ENCODE results near the gene EFHD1. TPM values are rescaled to one million over a fixed set of nuclear protein-coding genes. Genes with fewer than 3 reads are reported as not detected.

Gene EFHD1
- total and polyA plus RNA-seq, 10 donors, result 13.6 to 96.2 (median 46.4) TPM

DNA sequence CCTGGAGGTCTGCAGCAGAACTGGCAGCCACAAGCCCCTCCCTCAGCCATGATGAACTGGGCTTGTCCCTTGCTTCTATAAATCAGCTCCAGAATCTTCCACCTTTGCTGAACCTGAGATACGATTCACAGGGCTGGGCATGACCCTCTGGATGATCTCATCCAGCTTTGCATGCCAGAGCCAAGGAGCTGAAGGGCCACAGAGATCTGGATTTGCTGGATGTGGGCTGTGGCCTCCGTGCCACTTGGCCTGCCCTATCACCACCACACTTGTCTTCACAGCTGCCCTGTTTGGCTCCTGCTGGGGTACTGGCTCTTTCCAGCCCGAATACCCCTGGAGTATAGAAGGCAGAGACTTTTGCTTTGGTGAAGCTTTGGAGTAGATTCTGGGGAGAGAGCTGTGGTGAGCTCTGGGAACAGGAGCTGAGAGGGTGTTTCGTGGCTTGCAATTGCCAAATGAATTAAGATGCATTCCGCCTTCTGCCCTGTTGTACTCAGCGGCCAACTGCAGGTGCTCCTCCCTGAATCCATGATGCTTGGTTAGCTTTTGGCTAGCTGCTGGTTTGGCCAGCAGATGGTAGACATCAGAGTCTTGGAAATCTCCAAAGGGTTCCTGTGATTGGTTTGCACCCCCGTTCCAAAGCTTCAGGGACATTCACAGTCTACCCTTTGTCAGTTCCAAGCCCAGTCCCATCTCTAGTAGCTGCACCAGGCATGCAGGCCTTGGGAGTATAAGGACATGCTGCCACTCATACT, 32.8 kb downstream of the EFHD1 start:
- Histone ChIP-seq H3K27me3 (replicated peaks in 1 of 7) (peaks cover 0 to 15% (median 0%) of the 10 kb centered on the region in 7 donors), H3K27ac (no peak overlapping the region), H3K4me1 (peaks cover 0 to 4% (median 0%) of the 10 kb centered on the region in 6 donors), H3K9me3 (no peaks in the 10 kb centered on the region), H3K36me3 (peaks cover 0 to 38% (median 0%) of the 10 kb centered on the region in 6 donors), H3K4me3 (no peak overlapping the region)
- TF ChIP-seq POLR2AphosphoS5 (IDR thresholded peaks at IDR 0.05), result no peak
- DNase-seq, result no peak
- WGBS, 5 donors, result 70 to 88% (median 80%) methylated on average over 7 of the region's 7 CpGs
- intact Hi-C loops (cut with DNase I; ENCODE audit: low total_unique reads), result no loop called here

DNA sequence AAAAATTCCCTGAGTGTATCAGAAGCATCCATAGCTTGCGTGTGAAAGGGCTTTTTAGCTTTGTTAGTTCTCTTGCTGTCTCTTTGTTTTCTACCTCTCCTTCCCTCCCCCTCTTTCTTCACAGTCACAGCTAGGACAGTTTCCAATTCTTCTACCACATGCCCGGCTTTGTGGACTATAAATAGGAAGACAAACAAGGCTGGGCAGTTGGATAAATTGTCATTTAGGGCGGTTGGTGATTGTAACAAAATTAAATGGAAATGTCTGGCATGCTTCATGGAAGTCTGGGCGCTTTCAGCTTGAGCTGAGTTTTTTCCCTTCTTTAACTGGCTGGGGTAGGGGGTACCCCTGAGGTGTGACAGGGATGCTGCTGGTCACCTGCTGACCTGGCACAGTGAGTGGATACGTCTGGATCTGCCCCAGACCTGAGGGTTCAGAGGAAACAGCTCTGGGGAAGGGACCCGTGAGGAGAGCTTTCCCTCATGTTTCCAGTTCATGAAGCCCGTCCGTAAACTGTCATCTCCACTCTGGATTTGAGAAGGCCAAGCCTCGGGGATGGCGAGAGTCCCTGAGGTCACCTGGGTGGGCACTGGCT, 34.7 kb downstream of the EFHD1 start:
- peaks cover 0 to 4% (median 0%) of the 10 kb centered on the region in 6 donors for H3K4me1 ChIP-seq
- DNase-seq, result no peak
- intact Hi-C loops (cut with DNase I; ENCODE audit: low total_unique reads), result no loop called here
- TF ChIP-seq, protein P1, sequence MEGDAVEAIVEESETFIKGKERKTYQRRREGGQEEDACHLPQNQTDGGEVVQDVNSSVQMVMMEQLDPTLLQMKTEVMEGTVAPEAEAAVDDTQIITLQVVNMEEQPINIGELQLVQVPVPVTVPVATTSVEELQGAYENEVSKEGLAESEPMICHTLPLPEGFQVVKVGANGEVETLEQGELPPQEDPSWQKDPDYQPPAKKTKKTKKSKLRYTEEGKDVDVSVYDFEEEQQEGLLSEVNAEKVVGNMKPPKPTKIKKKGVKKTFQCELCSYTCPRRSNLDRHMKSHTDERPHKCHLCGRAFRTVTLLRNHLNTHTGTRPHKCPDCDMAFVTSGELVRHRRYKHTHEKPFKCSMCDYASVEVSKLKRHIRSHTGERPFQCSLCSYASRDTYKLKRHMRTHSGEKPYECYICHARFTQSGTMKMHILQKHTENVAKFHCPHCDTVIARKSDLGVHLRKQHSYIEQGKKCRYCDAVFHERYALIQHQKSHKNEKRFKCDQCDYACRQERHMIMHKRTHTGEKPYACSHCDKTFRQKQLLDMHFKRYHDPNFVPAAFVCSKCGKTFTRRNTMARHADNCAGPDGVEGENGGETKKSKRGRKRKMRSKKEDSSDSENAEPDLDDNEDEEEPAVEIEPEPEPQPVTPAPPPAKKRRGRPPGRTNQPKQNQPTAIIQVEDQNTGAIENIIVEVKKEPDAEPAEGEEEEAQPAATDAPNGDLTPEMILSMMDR (IDR thresholded peaks at IDR 0.05 in 8 of 11, conservative IDR thresholded peaks at IDR 0.05 in 3 of 11), result no peak
- TF ChIP-seq POLR2A (IDR thresholded peaks at IDR 0.05), result no peak
- no peak for TF ChIP-seq POLR2AphosphoS5 (IDR thresholded peaks at IDR 0.05)
- H3K4me3 ChIP-seq, result no peak overlapping the region
- WGBS, 5 donors, result 85 to 91% (median 89%) methylated on average over 10 of the region's 10 CpGs
- H3K36me3 ChIP-seq, result peaks cover 0 to 50% (median 2%) of the 10 kb centered on the region in 6 donors
- H3K9me3 ChIP-seq, result no peaks in the 10 kb centered on the region
- no peak overlapping the region for H3K27ac ChIP-seq
- peaks cover 0 to 15% (median 0%) of the 10 kb centered on the region in 7 donors for H3K27me3 ChIP-seq (replicated peaks in 1 of 7)

DNA sequence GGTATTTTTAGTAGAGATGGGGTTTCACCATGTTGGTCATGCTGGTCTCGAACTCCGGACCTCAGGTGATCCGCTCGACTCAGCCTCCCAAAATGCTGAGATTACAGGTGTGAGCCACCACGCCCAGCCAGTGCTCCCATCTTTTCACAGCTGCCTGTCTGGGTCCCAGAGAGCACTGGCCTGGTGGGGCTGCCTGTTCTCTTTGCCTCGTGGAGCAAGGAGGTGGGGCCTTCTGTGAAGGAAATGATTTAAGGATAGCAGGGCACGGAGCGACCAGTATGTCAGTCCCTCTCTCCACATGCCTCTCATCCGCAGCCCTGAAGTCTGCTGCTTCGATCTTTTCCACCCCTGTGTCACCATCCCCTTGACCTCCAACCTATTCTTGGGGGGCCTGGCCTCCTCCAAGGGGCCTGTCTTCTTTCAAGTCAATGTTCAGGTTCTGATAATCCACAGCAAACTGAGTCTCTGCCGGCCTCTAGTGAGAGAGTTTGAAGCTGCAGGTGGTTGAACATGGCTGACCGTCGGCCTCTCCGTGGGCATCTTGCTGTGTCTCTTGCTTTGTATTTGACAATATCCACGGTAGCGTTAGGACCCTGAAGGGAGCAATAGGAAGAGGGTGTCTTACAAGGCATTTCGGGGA, 35.5 kb downstream of the EFHD1 start:
- intact Hi-C loops (cut with DNase I; ENCODE audit: low total_unique reads), result no loop called here

DNA sequence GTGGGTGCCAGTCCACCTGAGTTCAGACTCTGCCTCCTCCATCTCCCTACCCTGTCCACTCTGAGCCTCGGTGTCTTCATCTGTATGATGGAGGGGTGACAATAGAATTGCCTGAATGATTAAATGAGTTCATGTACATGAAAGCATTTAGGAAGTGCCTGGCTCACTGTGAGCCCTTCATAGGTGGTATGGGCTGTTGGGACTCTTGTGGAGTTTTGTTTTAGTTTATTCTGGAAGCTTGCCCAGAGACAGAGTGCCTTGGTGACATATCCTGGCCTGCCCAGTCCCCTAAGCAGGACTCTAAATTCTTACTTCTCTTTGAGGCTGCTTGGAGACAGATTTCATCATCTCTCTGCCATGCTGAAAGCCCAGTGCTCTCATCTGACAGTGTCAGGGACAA, 39.2 kb downstream of the EFHD1 start:
- WGBS, 5 donors, result 82 to 100% (median 92%) methylated on average over 1 of the region's 1 CpG
- no peak overlapping the region for H3K4me3 ChIP-seq
- H3K27me3 ChIP-seq (replicated peaks in 1 of 7), result peaks cover 0 to 15% (median 0%) of the 10 kb centered on the region in 7 donors
- H3K27ac ChIP-seq, result no peak overlapping the region
- TF ChIP-seq POLR2A (IDR thresholded peaks at IDR 0.05) (no peak), POLR2AphosphoS5 (IDR thresholded peaks at IDR 0.05) (no peak)
- TF ChIP-seq, protein P1 (IDR thresholded peaks at IDR 0.05 in 8 of 11, conservative IDR thresholded peaks at IDR 0.05 in 3 of 11), result no peak
- DNase-seq, result no peak
- peaks cover 0 to 4% (median 0%) of the 10 kb centered on the region in 6 donors for H3K4me1 ChIP-seq
- no peaks in the 10 kb centered on the region for H3K9me3 ChIP-seq
- intact Hi-C loops (cut with DNase I; ENCODE audit: low total_unique reads), result no loop called here
- H3K36me3 ChIP-seq, result peaks cover 0 to 49% (median 2%) of the 10 kb centered on the region in 6 donors

More for the DNA sequence above, 35.5 kb downstream of the EFHD1 start:
- Histone ChIP-seq H3K27me3 (replicated peaks in 1 of 7) (peaks cover 0 to 15% (median 0%) of the 10 kb centered on the region in 7 donors), H3K4me1 (peaks cover 0 to 4% (median 0%) of the 10 kb centered on the region in 6 donors), H3K27ac (no peak overlapping the region), H3K4me3 (no peak overlapping the region), H3K36me3 (peaks cover 0 to 52% (median 2%) of the 10 kb centered on the region in 6 donors), H3K9me3 (no peaks in the 10 kb centered on the region)
- WGBS, 5 donors, result 61 to 68% (median 63%) methylated on average over 17 of the region's 17 CpGs
- no peak for DNase-seq
- TF ChIP-seq, protein P1 (IDR thresholded peaks at IDR 0.05 in 8 of 11, conservative IDR thresholded peaks at IDR 0.05 in 3 of 11), result peak in 5 of 11 experiments; percentile 15 to 51 (median 24)
- no peak for TF ChIP-seq POLR2A (IDR thresholded peaks at IDR 0.05)
- no peak for TF ChIP-seq POLR2AphosphoS5 (IDR thresholded peaks at IDR 0.05)
